Measurements from ENCODE around the gene COMMD6. TPM values are rescaled to one million over a fixed set of nuclear protein-coding genes. Genes with fewer than 3 reads are reported as not detected.

COMMD6 gene
- total RNA-seq, 4 donors from 2014 or later = 17.0 to 29.4 (median 20.4) TPM

- ATAC-seq (no peak), DNase-seq (no peak)
- no peaks in the 10 kb centered on the region for H3K27me3 ChIP-seq
- H3K4me1 ChIP-seq = peaks cover 17 to 42% of the 10 kb centered on the region in 2 donors
- H3K27ac ChIP-seq = peak overlapping the region; percentile 90 to 98 (median 93)
- intact Hi-C loops (cut with DNase I; ENCODE audit: low total_unique reads) (loop anchor here (1.0 to 5.0 kb wide), 3 partner anchors 110 to 165 kb away; no protein-coding TSS in a partner anchor), in situ Hi-C loops (cut with MboI; ENCODE audit: low sequenced_read_pairs in 4 of 4) (loop anchor here in 1 of 4 donors (5.0 kb wide), 1 partner anchor 115 kb away; no protein-coding TSS in a partner anchor)
- no peaks in the 10 kb centered on the region for H3K9me3 ChIP-seq
- no peaks in the 10 kb centered on the region for H3K36me3 ChIP-seq
- TF ChIP-seq POLR2A (IDR thresholded peaks at IDR 0.05) = no peak
- peak in 1 of 5 experiments; percentile 5 for TF ChIP-seq CTCF (IDR thresholded peaks at IDR 0.05 in 4 of 5, conservative IDR thresholded peaks at IDR 0.05 in 1 of 5)
- peak overlapping the region; percentile 85 to 95 (median 94) for H3K4me3 ChIP-seq
Observed at GRCh38 chr13:75482820-75483079, 54.9 kb downstream of the COMMD6 start.

- ATAC-seq (peak; percentile 65 to 69), DNase-seq (peak; percentile 87 to 88)
- in situ Hi-C loops (cut with MboI; ENCODE audit: low sequenced_read_pairs in 4 of 4) = loop anchor here in 1 of 4 donors (5.0 kb wide), 1 partner anchor 115 kb away; no protein-coding TSS in a partner anchor
- Histone ChIP-seq H3K9me3 (no peaks in the 10 kb centered on the region), H3K4me3 (peak within 1 kb of the TSS; percentile 85 to 95 (median 94)), H3K27ac (peak within 1 kb of the TSS; percentile 90 to 98 (median 93)), H3K27me3 (no peaks in the 10 kb centered on the region), H3K36me3 (no peaks in the 10 kb centered on the region), H3K4me1 (peaks cover 22 to 47% of the 10 kb centered on the region in 2 donors)
- intact Hi-C loops (cut with DNase I; ENCODE audit: low total_unique reads) = loop anchor here (1.0 to 5.0 kb wide), 3 partner anchors 110 to 165 kb away; no protein-coding TSS in a partner anchor
- TF ChIP-seq CTCF (IDR thresholded peaks at IDR 0.05 in 4 of 5, conservative IDR thresholded peaks at IDR 0.05 in 1 of 5) (peak; percentile 68 to 93 (median 74)), POLR2A (IDR thresholded peaks at IDR 0.05) (peak; percentile 66 to 84)
Observed at GRCh38 chr13:75482070-75482819, 55.4 kb downstream of the COMMD6 start, which contains the start of gene TBC1D4. TBC1D4 (minus strand) TSS chr13:75482169; CDS start chr13:75481767, 402 bp downstream.

GRCh38 chr13:75481176-75482069 lies 56.2 kb downstream of the COMMD6 start:
- TF ChIP-seq POLR2A (IDR thresholded peaks at IDR 0.05) = no peak
- TF ChIP-seq CTCF (IDR thresholded peaks at IDR 0.05 in 4 of 5, conservative IDR thresholded peaks at IDR 0.05 in 1 of 5) = peak in 1 of 5 experiments; percentile 9
- peak overlapping the region; percentile 90 to 98 (median 93) for H3K27ac ChIP-seq
- DNase-seq (peak; percentile 22 to 42), ATAC-seq (peak; percentile 25 to 49)
- intact Hi-C loops (cut with DNase I; ENCODE audit: low total_unique reads) (loop anchor here (1.0 to 5.0 kb wide), 4 partner anchors 67 to 164 kb away; partner anchors contain the start of gene UCHL3), in situ Hi-C loops (cut with MboI; ENCODE audit: low sequenced_read_pairs in 4 of 4) (loop anchor here in 1 of 4 donors (5.0 kb wide), 1 partner anchor 114 kb away; no protein-coding TSS in a partner anchor)
- H3K4me1 ChIP-seq = peaks cover 30 to 55% of the 10 kb centered on the region in 2 donors
- no peaks in the 10 kb centered on the region for H3K36me3 ChIP-seq
- H3K9me3 ChIP-seq = no peaks in the 10 kb centered on the region
- peak overlapping the region; percentile 85 to 95 (median 94) for H3K4me3 ChIP-seq
- H3K27me3 ChIP-seq = no peaks in the 10 kb centered on the region

GRCh38 chr13:75480671-75481175 lies 56.9 kb downstream of the COMMD6 start:
- H3K36me3 ChIP-seq = no peaks in the 10 kb centered on the region
- peak; percentile 55 to 60 for ATAC-seq
- DNase-seq = peak; percentile 81 to 83
- intact Hi-C loops (cut with DNase I; ENCODE audit: low total_unique reads) (loop anchor here (2.0 to 5.0 kb wide), 2 partner anchors 68 to 163 kb away; partner anchors contain the start of gene UCHL3), in situ Hi-C loops (cut with MboI; ENCODE audit: low sequenced_read_pairs in 4 of 4) (loop anchor here in 1 of 4 donors (5.0 kb wide), 1 partner anchor 113 kb away; no protein-coding TSS in a partner anchor)
- H3K27me3 ChIP-seq = no peaks in the 10 kb centered on the region
- H3K9me3 ChIP-seq = no peaks in the 10 kb centered on the region
- peak overlapping the region; percentile 85 to 95 (median 94) for H3K4me3 ChIP-seq
- peaks cover 37 to 54% of the 10 kb centered on the region in 2 donors for H3K4me1 ChIP-seq
- peak overlapping the region; percentile 90 to 98 (median 93) for H3K27ac ChIP-seq
- no peak for TF ChIP-seq CTCF (IDR thresholded peaks at IDR 0.05 in 4 of 5, conservative IDR thresholded peaks at IDR 0.05 in 1 of 5)
- peak; percentile 52 to 89 for TF ChIP-seq POLR2A (IDR thresholded peaks at IDR 0.05)

Measured in gastrocnemius medialis (tissue), 4 donors.